HepG2 (cell line): ENCODE results near the gene AKT2. TPM values are rescaled to one million over a fixed set of nuclear protein-coding genes. Genes with fewer than 3 reads are reported as not detected.
A peak's percentile ranks its signal among the peaks of the same experiment; 100 is the strongest.

Experiments
- CCDC6 ChIP-seq: sonication (generic); formaldehyde crosslinking; IDR thresholded peaks from 2 replicates; pipeline ENCODE4 v1.8.1; 2022; ENCODE audit warnings: mild to moderate bottlenecking, missing genetic modification reagents, moderate library complexity
- EP300 ChIP-seq, 3 experiments: sonication (generic) in 1 of 3; formaldehyde crosslinking in 1 of 3; IDR thresholded peaks; 2 replicates each; pipeline versions ENCODE4 v1.5.1 to v1.6.1; 2011 to 2020; ENCODE audit warnings: low read depth in 2 of 3, low read length in 2 of 3, borderline replicate concordance in 1 of 3, improper control_type of control experiment in 1 of 3, mild to moderate bottlenecking in 1 of 3, missing genetic modification reagents in 1 of 3, moderate library complexity in 1 of 3
- FOXM1 ChIP-seq: sonication (generic); formaldehyde crosslinking; IDR thresholded peaks from 2 replicates; pipeline ENCODE4 v1.5.0; 2020; ENCODE audit warnings: missing genetic modification reagents
- HMG20A ChIP-seq: IDR thresholded peaks from 2 replicates; pipeline ENCODE4 v1.6.1; 2016; ENCODE audit warnings: borderline replicate concordance
- MTF1 ChIP-seq: sonication (generic); formaldehyde crosslinking; IDR thresholded peaks from 2 replicates; pipeline ENCODE4 v1.5.0; 2020; ENCODE audit warnings: missing genetic modification reagents
- POLR2AphosphoS2 ChIP-seq: IDR thresholded peaks from 2 replicates; pipeline ENCODE4 v1.6.1; 2011; ENCODE audit warnings: low read depth, low read length, improper control_type of control experiment
- RXRA ChIP-seq: sonication (generic); formaldehyde crosslinking; IDR thresholded peaks from 2 replicates; pipeline ENCODE4 v1.5.1; 2020; ENCODE audit warnings: missing genetic modification reagents
- TARDBP ChIP-seq: sonication (generic); formaldehyde crosslinking; IDR thresholded peaks from 2 replicates; pipeline ENCODE4 v1.8.0; 2022; ENCODE audit warnings: mild to moderate bottlenecking, missing genetic modification reagents
- ZNF816 ChIP-seq: sonication (generic); formaldehyde crosslinking; IDR thresholded peaks from 2 replicates; pipeline ENCODE4 v1.8.0; 2022; ENCODE audit warnings: missing genetic modification reagents, mild to moderate bottlenecking, borderline replicate concordance
- ZNF839 ChIP-seq: sonication (generic); formaldehyde crosslinking; IDR thresholded peaks from 2 replicates; pipeline ENCODE4 v1.4.0; 2020; ENCODE audit warnings: missing genetic modification reagents, mild to moderate bottlenecking, borderline replicate concordance
- ZNF879 ChIP-seq: sonication (generic); formaldehyde crosslinking; IDR thresholded peaks from 2 replicates; pipeline ENCODE4 v1.8.1; 2023; ENCODE audit warnings: missing genetic modification reagents
- polyA plus RNA-seq, 8 experiments: library from polyadenylated mRNA; depleted of rRNA in 3 of 8; stranded (reverse) in 7 of 8; unstranded in 1 of 8; fragments of >200 nt; fragmentation: Illumina TruSeq in 4 of 8; extraction: Trizol in 4 of 8; gene quantifications; 2 replicates each; pipeline versions ENCODE4 v1.2.1 to v1.2.3, GENCODE V29; 2011 to 2016; ENCODE audit warnings: low read depth in 4 of 8, missing spikeins in 1 of 8, mixed read lengths in 1 of 8; ENCODE audit not compliant: insufficient read depth in 1 of 8
- total RNA-seq, 5 experiments: library from RNA; depleted of rRNA; stranded (reverse); fragments of >200 nt; fragmentation: Illumina TruSeq; extraction: Trizol; gene quantifications; 2 replicates each; pipeline ENCODE4 v1.2.3, GENCODE V29; 2016; ENCODE audit warnings: low read depth in 1 of 5
- TF ChIP-seq, protein P1 (sequence below): sonication (generic); formaldehyde crosslinking; IDR thresholded peaks from 2 replicates; pipeline ENCODE4 v1.8.1; 2023; ENCODE audit warnings: mild to moderate bottlenecking, moderate library complexity, missing genetic modification reagents
- TF ChIP-seq, protein P2 (sequence below): sonication (generic); formaldehyde crosslinking; IDR thresholded peaks from 2 replicates; pipeline ENCODE4 v1.5.0; 2020; ENCODE audit warnings: mild to moderate bottlenecking, missing genetic modification reagents
- TF ChIP-seq, protein P3 (sequence below): IDR thresholded peaks from 2 replicates; pipeline ENCODE4 v1.6.1; 2018; ENCODE audit warnings: missing genetic modification reagents, mild to moderate bottlenecking, missing compliant biosample characterization
- TF ChIP-seq, protein P4 (sequence below): sonication (generic); formaldehyde crosslinking; IDR thresholded peaks from one replicate; pipeline ENCODE4 v1.5.1; 2020; ENCODE audit warnings: mild to moderate bottlenecking, missing genetic modification reagents; ENCODE audit errors: not compliant biosample characterization

Gene AKT2
- total and polyA plus RNA-seq, 2 of the 13 experiments (the other 11 are each of a cell fraction or from before 2014, with no cell fraction given), result 82.1 to 173 TPM

DNA sequence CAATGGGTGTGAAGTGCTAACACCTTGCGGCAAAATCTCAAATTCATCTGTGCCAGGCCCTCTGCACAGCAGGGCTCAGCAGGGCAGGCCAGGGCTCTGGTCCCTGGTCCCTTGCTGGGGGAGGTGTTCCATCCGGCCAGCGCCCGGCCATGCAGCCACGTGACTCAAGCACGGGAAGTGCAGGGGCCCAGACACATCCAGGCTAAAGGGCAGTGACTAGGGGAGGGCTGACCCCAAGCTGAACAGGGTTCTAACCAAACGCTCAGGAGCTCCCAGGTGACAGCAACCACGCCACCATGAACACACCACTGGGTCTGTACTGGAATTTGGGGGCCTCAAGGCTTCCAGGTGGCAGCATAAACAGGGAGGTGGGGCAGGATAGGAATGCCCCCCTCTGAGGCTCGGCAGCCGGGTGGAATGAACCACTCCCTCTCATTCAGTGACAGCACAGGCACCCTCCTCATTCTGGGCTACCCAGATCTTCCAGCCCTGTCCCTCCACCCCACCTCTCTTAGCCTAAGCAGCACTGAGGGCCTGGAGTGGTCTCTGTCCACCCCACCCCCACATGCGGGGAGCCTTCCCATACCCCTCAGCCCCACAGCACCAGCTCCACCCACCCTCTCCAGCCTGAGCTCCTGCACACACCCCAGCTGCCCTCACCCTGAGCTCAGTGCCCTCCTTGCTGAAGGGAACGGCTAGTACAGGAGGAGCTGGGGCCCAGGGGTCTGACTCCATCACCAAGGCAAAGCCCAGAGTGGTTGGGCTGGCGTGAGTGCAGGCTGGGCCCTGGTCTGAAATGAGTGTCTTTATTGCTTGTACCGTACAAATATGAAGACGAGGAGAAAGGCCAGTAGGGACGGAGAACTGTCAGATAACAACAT, 53.4 kb downstream of the AKT2 start (continued):
- peak; percentile 93; the same call in 1 of the 2 replicates for TF ChIP-seq TARDBP (CRISPR knock-in tag)
- TF ChIP-seq, protein P1, sequence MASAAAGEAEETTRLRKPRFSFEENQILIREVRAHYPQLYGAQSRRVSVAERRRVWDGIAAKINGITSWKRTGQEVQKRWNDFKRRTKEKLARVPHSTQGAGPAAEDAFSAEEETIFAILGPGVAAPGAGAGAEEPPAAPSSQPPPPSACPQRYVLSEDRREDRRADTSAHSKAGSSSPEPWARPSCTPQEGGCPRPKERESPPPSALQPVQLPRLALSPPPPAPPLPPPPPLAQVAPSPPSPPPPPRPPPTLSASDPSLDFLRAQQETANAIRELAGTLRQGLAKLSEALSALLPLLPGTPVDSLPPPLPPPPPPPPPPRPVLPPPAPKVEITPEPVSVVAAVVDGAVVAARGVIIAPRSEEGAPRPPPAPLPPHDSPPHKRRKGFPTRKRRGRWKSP, result no peak
- TF ChIP-seq ZNF879 (CRISPR knock-in tag), result peak; percentile 78; the same call in 1 of the 2 replicates
- peak in 1 of 2 experiments; percentile 67; a peak in 3 of 4 replicates for TF ChIP-seq EP300 (IDR thresholded peaks at IDR 0.05; ENCODE audit: low read depth in 2 of 2, low read length in 2 of 2)
- TF ChIP-seq EP300 (CRISPR knock-in tag; IDR thresholded peaks at IDR 0.05; ENCODE audit: borderline replicate concordance), result peak; percentile 69
- TF ChIP-seq HMG20A (CRISPR knock-in tag), result peak; percentile 54; the same call in 1 of the 2 replicates
- TF ChIP-seq POLR2AphosphoS2, result peak; percentile 78; the same call in 1 of the 2 replicates
- TF ChIP-seq, protein P2, sequence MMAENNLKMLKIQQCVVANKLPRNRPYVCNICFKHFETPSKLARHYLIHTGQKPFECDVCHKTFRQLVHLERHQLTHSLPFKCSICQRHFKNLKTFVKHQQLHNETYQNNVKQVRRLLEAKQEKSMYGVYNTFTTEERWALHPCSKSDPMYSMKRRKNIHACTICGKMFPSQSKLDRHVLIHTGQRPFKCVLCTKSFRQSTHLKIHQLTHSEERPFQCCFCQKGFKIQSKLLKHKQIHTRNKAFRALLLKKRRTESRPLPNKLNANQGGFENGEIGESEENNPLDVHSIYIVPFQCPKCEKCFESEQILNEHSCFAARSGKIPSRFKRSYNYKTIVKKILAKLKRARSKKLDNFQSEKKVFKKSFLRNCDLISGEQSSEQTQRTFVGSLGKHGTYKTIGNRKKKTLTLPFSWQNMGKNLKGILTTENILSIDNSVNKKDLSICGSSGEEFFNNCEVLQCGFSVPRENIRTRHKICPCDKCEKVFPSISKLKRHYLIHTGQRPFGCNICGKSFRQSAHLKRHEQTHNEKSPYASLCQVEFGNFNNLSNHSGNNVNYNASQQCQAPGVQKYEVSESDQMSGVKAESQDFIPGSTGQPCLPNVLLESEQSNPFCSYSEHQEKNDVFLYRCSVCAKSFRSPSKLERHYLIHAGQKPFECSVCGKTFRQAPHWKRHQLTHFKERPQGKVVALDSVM (CRISPR knock-in tag), result peak; percentile 28; the same call in 1 of the 2 replicates
- no peak for TF ChIP-seq MTF1
- TF ChIP-seq ZNF839 (CRISPR knock-in tag), result peak; percentile 40; the same call in 1 of the 2 replicates
- TF ChIP-seq RXRA (CRISPR knock-in tag), result peak; percentile 98
- TF ChIP-seq, protein P3, sequence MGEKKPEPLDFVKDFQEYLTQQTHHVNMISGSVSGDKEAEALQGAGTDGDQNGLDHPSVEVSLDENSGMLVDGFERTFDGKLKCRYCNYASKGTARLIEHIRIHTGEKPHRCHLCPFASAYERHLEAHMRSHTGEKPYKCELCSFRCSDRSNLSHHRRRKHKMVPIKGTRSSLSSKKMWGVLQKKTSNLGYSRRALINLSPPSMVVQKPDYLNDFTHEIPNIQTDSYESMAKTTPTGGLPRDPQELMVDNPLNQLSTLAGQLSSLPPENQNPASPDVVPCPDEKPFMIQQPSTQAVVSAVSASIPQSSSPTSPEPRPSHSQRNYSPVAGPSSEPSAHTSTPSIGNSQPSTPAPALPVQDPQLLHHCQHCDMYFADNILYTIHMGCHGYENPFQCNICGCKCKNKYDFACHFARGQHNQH (CRISPR knock-in tag), result peak; percentile 87
- TF ChIP-seq CCDC6 (CRISPR knock-in tag), result peak; percentile 88; the same call in 1 of the 2 replicates
- TF ChIP-seq ZNF816 (CRISPR knock-in tag), result no peak
- no peak for TF ChIP-seq FOXM1
- TF ChIP-seq, protein P4, sequence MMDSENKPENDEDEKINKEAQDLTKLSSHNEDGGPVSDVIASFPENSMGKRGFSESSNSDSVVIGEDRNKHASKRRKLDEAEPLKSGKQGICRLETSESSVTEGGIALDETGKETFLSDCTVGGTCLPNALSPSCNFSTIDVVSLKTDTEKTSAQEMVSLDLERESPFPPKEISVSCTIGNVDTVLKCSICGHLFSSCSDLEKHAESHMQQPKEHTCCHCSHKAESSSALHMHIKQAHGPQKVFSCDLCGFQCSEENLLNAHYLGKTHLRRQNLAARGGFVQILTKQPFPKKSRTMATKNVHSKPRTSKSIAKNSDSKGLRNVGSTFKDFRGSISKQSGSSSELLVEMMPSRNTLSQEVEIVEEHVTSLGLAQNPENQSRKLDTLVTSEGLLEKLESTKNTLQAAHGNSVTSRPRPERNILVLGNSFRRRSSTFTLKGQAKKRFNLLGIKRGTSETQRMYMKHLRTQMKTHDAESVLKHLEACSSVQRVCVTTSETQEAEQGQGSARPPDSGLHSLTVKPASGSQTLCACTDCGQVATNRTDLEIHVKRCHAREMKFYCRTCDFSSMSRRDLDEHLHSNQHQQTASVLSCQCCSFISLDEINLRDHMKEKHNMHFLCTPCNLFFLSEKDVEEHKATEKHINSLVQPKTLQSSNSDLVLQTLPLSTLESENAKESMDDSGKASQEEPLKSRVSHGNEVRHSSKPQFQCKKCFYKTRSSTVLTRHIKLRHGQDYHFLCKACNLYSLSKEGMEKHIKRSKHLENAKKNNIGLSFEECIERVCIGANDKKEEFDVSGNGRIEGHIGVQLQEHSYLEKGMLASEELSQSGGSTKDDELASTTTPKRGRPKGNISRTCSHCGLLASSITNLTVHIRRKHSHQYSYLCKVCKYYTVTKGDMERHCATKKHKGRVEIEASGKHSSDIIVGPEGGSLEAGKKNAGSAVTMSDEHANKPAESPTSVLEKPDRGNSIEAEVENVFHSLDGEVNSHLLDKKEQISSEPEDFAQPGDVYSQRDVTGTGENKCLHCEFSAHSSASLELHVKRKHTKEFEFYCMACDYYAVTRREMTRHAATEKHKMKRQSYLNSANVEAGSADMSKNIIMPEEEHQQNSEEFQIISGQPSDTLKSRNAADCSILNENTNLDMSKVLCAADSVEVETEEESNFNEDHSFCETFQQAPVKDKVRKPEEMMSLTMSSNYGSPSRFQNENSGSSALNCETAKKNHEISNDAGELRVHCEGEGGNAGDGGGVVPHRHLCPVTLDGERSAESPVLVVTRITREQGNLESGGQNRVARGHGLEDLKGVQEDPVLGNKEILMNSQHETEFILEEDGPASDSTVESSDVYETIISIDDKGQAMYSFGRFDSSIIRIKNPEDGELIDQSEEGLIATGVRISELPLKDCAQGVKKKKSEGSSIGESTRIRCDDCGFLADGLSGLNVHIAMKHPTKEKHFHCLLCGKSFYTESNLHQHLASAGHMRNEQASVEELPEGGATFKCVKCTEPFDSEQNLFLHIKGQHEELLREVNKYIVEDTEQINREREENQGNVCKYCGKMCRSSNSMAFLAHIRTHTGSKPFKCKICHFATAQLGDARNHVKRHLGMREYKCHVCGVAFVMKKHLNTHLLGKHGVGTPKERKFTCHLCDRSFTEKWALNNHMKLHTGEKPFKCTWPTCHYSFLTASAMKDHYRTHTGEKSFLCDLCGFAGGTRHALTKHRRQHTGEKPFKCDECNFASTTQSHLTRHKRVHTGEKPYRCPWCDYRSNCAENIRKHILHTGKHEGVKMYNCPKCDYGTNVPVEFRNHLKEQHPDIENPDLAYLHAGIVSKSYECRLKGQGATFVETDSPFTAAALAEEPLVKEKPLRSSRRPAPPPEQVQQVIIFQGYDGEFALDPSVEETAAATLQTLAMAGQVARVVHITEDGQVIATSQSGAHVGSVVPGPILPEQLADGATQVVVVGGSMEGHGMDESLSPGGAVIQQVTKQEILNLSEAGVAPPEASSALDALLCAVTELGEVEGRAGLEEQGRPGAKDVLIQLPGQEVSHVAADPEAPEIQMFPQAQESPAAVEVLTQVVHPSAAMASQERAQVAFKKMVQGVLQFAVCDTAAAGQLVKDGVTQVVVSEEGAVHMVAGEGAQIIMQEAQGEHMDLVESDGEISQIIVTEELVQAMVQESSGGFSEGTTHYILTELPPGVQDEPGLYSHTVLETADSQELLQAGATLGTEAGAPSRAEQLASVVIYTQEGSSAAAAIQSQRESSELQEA (CRISPR knock-in tag), result no peak
